ENCODE data around the gene SFMBT1.

Gene SFMBT1

GRCh38 chr3:53045518-53046170 lies at the start of gene SFMBT1 (continued):
- TF ChIP-seq ZFP69B (tag by site-specific recombination; IDR thresholded peaks at IDR 0.05) = no peak
- peak; percentile 79; the same call in 1 of the 2 replicates for TF ChIP-seq KLF8 (tag by site-specific recombination; IDR thresholded peaks at IDR 0.05)
- no peak for TF ChIP-seq ZNF544 (tag by site-specific recombination; IDR thresholded peaks at IDR 0.05)
- 0 out of 2 replicates have a peak, but pooled peaks have one; percentile 22 for TF ChIP-seq SP7 (tag by site-specific recombination; IDR thresholded peaks at IDR 0.05)
- no peak for TF ChIP-seq ZNF449 (tag by site-specific recombination; IDR thresholded peaks at IDR 0.05)
- TF ChIP-seq, protein P1, sequence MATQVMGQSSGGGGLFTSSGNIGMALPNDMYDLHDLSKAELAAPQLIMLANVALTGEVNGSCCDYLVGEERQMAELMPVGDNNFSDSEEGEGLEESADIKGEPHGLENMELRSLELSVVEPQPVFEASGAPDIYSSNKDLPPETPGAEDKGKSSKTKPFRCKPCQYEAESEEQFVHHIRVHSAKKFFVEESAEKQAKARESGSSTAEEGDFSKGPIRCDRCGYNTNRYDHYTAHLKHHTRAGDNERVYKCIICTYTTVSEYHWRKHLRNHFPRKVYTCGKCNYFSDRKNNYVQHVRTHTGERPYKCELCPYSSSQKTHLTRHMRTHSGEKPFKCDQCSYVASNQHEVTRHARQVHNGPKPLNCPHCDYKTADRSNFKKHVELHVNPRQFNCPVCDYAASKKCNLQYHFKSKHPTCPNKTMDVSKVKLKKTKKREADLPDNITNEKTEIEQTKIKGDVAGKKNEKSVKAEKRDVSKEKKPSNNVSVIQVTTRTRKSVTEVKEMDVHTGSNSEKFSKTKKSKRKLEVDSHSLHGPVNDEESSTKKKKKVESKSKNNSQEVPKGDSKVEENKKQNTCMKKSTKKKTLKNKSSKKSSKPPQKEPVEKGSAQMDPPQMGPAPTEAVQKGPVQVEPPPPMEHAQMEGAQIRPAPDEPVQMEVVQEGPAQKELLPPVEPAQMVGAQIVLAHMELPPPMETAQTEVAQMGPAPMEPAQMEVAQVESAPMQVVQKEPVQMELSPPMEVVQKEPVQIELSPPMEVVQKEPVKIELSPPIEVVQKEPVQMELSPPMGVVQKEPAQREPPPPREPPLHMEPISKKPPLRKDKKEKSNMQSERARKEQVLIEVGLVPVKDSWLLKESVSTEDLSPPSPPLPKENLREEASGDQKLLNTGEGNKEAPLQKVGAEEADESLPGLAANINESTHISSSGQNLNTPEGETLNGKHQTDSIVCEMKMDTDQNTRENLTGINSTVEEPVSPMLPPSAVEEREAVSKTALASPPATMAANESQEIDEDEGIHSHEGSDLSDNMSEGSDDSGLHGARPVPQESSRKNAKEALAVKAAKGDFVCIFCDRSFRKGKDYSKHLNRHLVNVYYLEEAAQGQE (tag by site-specific recombination; IDR thresholded peaks at IDR 0.05) = no peak
- TF ChIP-seq ZBTB20 (tag by site-specific recombination; IDR thresholded peaks at IDR 0.05) = peak; percentile 39; the same call in 1 of the 2 replicates
- TF ChIP-seq GFI1B (tag by site-specific recombination; IDR thresholded peaks at IDR 0.05) = no peak
- TF ChIP-seq ZNF624 (tag by site-specific recombination; IDR thresholded peaks at IDR 0.05) = no peak
- no peak for TF ChIP-seq ZNF48 (tag by site-specific recombination; IDR thresholded peaks at IDR 0.05)
- no peak for TF ChIP-seq PRDM4 (tag by site-specific recombination; IDR thresholded peaks at IDR 0.05)
- TF ChIP-seq ZNF302 (tag by site-specific recombination; IDR thresholded peaks at IDR 0.05; ENCODE audit: low read depth) = no peak
- TF ChIP-seq, protein P2, sequence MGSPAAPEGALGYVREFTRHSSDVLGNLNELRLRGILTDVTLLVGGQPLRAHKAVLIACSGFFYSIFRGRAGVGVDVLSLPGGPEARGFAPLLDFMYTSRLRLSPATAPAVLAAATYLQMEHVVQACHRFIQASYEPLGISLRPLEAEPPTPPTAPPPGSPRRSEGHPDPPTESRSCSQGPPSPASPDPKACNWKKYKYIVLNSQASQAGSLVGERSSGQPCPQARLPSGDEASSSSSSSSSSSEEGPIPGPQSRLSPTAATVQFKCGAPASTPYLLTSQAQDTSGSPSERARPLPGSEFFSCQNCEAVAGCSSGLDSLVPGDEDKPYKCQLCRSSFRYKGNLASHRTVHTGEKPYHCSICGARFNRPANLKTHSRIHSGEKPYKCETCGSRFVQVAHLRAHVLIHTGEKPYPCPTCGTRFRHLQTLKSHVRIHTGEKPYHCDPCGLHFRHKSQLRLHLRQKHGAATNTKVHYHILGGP (tag by site-specific recombination; IDR thresholded peaks at IDR 0.05) = no peak
- no peak for TF ChIP-seq ZBTB17 (tag by site-specific recombination; IDR thresholded peaks at IDR 0.05)
- TF ChIP-seq ZNF514 (tag by site-specific recombination; IDR thresholded peaks at IDR 0.05) = no peak
- TF ChIP-seq HOXC10 (CRISPR knock-in tag; IDR thresholded peaks at IDR 0.05) = no peak
- TF ChIP-seq ZBTB10 (tag by site-specific recombination; IDR thresholded peaks at IDR 0.05) = peak; percentile 39; the same call in 1 of the 2 replicates
- TF ChIP-seq, protein P3, sequence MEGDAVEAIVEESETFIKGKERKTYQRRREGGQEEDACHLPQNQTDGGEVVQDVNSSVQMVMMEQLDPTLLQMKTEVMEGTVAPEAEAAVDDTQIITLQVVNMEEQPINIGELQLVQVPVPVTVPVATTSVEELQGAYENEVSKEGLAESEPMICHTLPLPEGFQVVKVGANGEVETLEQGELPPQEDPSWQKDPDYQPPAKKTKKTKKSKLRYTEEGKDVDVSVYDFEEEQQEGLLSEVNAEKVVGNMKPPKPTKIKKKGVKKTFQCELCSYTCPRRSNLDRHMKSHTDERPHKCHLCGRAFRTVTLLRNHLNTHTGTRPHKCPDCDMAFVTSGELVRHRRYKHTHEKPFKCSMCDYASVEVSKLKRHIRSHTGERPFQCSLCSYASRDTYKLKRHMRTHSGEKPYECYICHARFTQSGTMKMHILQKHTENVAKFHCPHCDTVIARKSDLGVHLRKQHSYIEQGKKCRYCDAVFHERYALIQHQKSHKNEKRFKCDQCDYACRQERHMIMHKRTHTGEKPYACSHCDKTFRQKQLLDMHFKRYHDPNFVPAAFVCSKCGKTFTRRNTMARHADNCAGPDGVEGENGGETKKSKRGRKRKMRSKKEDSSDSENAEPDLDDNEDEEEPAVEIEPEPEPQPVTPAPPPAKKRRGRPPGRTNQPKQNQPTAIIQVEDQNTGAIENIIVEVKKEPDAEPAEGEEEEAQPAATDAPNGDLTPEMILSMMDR (tag by site-specific recombination; IDR thresholded peaks at IDR 0.05) = no peak
- TF ChIP-seq ZNF600 (tag by site-specific recombination; IDR thresholded peaks at IDR 0.05) = no peak
- TF ChIP-seq RBAK (tag by site-specific recombination; IDR thresholded peaks at IDR 0.05) = no peak
- no peak for TF ChIP-seq ZSCAN4 (tag by site-specific recombination; IDR thresholded peaks at IDR 0.05)
- no peak for TF ChIP-seq ZNF629 (tag by site-specific recombination; IDR thresholded peaks at IDR 0.05)
- no peak for TF ChIP-seq ZNF571 (tag by site-specific recombination; IDR thresholded peaks at IDR 0.05)
- TF ChIP-seq ZNF2 (tag by site-specific recombination; IDR thresholded peaks at IDR 0.05) = no peak
- no peak for TF ChIP-seq ZNF155 (tag by site-specific recombination; IDR thresholded peaks at IDR 0.05)
- no peak for TF ChIP-seq ZBTB48 (tag by site-specific recombination; IDR thresholded peaks at IDR 0.05)

Measured in HEK293 (cell line).